Measurements from ENCODE around the gene DLGAP5. TPM values are rescaled to one million over a fixed set of nuclear protein-coding genes. Genes with fewer than 3 reads are reported as not detected.

Gene DLGAP5, protein sequence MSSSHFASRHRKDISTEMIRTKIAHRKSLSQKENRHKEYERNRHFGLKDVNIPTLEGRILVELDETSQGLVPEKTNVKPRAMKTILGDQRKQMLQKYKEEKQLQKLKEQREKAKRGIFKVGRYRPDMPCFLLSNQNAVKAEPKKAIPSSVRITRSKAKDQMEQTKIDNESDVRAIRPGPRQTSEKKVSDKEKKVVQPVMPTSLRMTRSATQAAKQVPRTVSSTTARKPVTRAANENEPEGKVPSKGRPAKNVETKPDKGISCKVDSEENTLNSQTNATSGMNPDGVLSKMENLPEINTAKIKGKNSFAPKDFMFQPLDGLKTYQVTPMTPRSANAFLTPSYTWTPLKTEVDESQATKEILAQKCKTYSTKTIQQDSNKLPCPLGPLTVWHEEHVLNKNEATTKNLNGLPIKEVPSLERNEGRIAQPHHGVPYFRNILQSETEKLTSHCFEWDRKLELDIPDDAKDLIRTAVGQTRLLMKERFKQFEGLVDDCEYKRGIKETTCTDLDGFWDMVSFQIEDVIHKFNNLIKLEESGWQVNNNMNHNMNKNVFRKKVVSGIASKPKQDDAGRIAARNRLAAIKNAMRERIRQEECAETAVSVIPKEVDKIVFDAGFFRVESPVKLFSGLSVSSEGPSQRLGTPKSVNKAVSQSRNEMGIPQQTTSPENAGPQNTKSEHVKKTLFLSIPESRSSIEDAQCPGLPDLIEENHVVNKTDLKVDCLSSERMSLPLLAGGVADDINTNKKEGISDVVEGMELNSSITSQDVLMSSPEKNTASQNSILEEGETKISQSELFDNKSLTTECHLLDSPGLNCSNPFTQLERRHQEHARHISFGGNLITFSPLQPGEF
- 9.5 TPM for total RNA-seq

DNA sequence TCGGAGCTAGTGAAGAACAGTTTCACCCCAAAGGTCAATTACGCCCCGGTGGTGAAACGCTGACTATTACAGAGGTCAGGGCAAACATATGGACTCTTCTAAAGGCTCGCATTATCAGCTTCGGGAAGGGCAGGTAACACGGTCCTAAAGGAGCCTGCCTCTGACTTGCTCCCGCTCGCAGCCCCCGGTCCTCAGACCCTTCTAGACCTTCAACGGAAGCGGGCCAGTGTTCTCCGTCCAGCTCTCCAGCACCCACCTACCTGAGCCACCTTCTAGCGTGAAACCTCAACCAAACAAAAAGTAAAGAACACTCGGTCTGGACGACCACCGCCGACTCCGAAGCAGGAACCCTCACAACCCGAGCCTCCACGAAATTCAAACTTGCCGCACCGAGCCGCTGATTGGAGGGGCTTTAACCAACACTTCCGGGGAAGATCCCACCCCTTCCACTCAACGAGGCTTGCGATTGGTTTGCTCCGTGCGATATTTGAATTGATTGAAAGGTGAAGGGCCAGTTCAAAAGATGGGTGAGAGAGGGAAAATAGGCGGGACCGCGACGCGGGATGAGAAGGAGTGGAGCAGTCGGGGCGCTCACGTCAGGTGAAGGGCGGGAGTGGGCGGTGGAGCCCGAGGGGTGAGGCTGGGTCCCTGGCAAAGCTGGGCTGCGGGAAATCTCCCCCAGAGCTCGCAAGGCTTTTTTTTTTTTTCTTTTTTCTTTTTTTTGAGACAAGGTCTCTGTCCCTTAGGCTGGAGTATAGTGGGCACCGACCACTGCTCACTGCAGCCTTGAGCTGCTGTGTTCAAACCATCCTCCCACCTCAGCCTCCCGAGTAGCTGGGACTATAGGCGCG lies at the start of gene DLGAP5:
TSS of gene DLGAP5 (minus strand) at position 383 of the 851 bp plus-strand sequence. CDS start 2,406 bp downstream, outside the sequence.

DNA sequence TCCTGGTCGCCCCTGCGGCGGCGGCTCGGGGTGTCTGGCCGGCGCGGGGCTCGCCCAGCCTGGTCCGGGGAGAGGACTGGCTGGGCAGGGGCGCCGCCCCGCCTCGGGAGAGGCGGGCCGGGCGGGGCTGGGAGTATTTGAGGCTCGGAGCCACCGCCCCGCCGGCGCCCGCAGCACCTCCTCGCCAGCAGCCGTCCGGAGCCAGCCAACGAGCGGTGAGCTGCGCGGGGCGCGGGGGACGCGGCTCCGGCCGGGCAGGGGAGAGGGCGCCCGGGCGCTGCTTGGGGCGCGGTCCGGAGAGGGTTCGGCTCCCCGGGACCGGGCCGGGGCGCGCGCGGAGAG lies 62.3 kb downstream of the DLGAP5 start, which contains the start of gene LGALS3:
TSS of gene LGALS3 (plus strand) at position 167 of the 342 bp plus-strand sequence. CDS start 8,122 bp downstream, outside the sequence.

Other genes with a start within 250 kb of the DLGAP5 start
- 6.4 TPM for gene WDHD1, start 164.5 kb downstream of the DLGAP5 start, total RNA-seq
- 13.3 TPM for gene SOCS4, start 164.3 kb downstream of the DLGAP5 start, total RNA-seq
- 31.8 TPM for gene MAPK1IP1L, start 139.9 kb downstream of the DLGAP5 start, total RNA-seq
- 41.8 TPM for gene LGALS3, start 62.3 kb downstream of the DLGAP5 start, total RNA-seq
- 39.6 TPM for gene FBXO34, start 79.8 kb upstream of the DLGAP5 start, total RNA-seq
- 18.5 TPM for gene ATG14, start 220.2 kb upstream of the DLGAP5 start, total RNA-seq
- not detected for gene TBPL2, start 249.0 kb upstream of the DLGAP5 start, total RNA-seq